HG02938 (cell line): ENCODE measurements around the gene DMTF1.
"Not testable (repeated sequence)": the region's sequence is repeated elsewhere in the genome, so short reads cannot be mapped to it uniquely, and the experiment has no call there.

Source experiments
- ATAC-seq: cut with Tn5 transposase; IDR thresholded peaks from one replicate; pipeline ENCODE4 v1.9.1; 2021; ENCODE audit warnings: mild to moderate bottlenecking, moderate library complexity; ENCODE audit not compliant: unreplicated experiment

Gene DMTF1, protein sequence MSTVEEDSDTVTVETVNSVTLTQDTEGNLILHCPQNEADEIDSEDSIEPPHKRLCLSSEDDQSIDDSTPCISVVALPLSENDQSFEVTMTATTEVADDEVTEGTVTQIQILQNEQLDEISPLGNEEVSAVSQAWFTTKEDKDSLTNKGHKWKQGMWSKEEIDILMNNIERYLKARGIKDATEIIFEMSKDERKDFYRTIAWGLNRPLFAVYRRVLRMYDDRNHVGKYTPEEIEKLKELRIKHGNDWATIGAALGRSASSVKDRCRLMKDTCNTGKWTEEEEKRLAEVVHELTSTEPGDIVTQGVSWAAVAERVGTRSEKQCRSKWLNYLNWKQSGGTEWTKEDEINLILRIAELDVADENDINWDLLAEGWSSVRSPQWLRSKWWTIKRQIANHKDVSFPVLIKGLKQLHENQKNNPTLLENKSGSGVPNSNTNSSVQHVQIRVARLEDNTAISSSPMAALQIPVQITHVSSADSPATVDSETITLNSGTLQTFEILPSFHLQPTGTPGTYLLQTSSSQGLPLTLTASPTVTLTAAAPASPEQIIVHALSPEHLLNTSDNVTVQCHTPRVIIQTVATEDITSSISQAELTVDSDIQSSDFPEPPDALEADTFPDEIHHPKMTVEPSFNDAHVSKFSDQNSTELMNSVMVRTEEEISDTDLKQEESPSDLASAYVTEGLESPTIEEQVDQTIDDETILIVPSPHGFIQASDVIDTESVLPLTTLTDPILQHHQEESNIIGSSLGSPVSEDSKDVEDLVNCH

DNA sequence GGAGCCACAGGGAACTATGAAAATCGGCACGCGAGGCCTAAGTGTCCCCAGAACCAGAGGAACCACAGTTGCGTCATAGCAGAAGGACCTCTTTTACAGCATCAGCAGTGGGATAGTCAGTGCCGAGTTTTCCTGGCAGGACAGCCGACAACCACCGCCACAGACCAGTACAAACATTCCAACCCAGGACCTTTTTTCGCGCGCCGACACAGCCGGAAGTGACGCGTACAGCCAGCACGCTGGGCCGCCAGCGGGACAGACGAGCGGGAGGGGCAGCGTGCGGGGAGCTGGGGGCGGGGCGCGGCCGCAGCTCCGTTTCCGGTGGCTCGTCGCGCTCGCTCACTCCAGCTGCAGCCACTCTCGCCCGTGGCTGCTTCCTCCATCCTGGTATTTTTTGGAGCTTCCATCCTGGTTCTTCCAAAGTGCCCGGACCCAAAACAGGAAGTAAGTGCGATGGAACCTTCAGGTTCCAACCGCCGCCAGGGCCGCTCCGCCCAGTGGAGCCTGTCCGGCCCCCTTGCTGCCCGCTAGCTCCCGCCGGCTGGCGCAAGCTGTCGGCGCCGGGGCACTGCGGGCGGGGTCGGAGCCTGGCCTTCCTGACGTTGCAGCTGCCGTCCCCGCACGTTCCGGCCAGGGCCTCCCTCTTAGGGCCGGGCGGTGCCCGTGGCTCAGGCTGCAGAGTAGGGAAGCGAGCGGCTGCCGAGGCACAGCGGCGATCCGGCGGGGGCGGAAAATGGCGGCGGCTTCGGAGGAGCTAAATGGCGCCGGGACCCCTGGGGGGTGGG, at the start of gene DMTF1:
Gene DMTF1 (plus strand): TSS at position 342 of the 785 bp plus-strand sequence. CDS start 12,489 bp downstream, outside the sequence.
- peak; percentile 79 for ATAC-seq

DNA sequence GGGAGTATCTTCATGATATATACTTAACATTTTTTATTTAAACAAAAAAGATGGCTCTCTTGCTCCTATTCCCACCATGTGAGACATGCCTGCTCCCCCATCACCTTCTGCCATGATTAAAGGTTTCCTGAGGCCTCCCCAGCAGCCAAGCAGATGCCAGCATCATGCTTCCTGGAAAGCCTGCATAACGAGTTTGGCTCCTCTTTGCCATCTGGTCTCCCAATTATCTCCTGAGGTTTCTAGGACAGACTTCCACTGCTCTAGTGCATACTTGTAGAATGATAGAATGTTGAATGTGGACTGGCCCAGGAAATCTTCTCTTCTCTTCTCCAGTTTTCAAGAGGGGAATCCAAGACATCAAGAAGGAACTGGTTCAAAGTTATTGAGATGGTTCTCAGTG, 46.9 kb upstream of the DMTF1 start:
- no peak for ATAC-seq

DNA sequence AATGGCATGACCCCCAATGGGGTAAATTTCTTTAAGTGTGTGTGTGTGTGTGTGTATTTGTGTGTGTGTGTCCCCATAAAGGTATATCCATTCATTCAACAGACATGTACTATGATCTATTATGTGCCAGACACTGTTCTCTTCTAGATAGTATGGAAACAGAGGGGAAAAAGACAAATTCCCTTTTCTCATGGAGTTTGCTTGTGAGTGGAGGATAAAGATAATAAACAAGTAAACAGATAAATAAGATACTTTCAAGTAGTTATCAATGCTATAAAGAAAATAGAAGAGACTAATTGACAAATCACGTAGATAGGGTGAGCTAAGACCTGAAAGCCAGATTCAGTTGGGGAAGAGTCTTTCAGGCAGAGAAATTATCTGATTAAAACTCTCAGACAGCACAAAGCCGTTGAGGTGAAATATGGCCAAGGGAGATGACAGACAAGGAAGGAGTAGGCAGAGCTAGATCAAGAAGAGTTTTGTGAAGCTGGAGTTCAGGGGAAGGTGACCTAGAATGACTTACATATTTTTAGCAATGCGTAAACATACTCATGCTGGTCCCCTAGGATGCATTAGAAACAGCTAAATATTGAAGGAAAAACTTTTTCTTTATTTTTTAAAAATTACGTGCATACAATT, 45.2 kb upstream of the DMTF1 start:
- no peak for ATAC-seq

DNA sequence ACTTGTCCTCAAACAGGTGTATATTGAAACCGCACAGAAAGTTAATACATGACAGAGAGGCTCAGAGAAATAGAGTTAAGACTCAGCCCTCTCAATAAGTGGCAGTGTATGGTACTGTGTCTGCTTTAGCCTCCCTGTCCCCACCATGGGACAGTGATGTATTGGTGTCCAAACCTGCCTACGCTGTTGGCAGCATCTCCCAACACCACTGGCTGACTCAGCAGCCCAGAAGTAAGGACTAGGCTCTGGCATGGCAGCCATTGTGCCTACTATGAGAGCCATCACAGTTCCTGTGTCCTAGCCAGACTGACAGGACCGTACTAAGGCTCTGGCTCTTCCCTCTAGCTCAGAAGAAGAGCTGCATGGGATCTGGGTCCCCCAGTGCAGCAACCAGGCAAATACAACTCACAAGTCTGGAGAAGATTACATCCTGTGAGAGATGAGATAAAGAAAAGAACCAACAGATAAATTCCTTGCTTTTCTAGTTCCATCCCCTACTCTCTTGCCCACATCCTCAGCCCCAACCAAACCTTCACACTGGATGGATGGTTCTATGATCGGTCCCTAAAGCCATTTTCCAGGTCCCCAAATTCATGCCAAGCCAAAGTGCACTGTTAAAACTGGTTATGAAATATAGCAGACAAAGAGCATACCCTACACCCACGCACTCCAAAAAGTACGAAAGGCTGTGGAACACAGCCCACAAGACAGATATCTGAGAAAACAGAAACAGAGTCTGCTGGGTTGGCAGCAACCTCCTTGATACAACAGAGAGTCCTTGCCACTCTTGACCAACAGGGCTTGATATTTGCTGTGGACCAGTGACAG, 44.1 kb upstream of the DMTF1 start:
- ATAC-seq = no peak

DNA sequence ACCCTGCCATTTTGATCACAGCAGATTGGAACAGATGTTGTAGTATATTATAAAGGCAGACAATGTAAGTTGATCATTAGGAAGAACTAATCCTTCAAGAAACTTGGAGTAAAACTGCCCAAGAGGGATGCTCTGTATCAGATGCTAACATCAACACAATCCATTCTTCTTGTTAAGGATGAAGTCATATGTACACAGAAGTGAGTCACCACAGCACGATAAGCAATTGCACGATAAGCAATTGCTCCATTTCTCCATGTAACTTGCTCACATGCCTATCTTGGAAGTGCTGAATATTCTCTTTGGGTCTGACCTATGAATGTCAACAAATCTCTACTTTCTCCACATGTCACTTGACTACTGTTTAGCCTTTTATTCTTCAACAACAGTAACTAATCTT, 41.5 kb upstream of the DMTF1 start:
- no peak for ATAC-seq

DNA sequence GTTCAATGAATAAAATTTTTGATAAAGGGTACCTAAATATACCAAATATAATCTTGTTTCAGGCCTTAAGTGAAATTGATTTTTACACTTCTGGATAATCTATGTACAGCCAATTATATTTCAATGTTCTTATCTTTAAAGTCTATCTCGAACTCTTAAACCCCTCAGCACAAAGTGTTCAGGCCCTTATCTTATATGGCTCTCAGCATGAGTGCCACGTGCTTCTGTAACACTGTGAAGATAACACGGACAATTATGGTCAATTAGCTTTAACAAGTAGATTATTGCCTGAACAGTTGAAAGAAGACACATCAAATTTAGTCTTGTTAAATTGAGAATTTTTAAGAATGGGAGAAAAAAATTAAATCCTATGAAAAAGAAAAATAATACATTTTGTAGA, 40.4 kb upstream of the DMTF1 start:
- ATAC-seq = no peak

DNA sequence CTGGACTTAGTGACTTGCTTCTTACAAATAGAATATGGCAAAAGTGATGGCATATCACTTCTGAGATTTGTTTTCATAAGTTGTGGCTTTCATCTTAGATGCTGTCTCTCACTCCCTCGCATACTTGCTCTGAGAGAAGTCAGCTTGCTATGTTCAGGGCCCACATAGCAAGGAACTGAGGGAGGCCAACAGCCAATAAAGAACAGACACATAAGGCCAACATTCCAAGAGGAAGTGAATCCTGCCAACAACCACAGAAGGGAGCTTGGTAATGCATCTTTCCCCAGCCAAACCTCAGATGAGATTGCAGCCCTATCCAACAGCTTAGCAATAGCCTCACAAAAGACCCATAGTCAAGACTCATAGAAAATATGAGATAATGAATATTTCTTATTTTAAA, 39.2 kb upstream of the DMTF1 start:
- no peak for ATAC-seq

DNA sequence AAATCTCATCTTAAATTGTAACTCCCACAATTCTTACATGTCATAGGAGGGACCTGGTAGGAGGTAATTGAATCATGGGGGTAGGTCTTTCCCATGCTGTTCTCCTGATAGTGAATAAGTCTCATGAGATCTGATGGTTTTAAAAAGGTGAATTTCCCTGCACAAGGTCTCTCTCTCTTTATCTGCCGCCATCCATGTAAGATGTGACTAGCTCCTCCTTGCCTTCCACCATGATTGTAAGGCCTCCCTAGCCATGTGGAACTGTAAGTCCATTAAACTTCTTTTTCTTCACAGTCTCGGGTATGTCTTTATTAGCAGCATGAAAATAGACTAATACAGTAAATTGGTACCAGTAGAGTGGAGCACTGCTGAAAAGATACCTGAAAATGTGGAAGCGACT, 38.3 kb upstream of the DMTF1 start:
- ATAC-seq = not testable (repeated sequence)

DNA sequence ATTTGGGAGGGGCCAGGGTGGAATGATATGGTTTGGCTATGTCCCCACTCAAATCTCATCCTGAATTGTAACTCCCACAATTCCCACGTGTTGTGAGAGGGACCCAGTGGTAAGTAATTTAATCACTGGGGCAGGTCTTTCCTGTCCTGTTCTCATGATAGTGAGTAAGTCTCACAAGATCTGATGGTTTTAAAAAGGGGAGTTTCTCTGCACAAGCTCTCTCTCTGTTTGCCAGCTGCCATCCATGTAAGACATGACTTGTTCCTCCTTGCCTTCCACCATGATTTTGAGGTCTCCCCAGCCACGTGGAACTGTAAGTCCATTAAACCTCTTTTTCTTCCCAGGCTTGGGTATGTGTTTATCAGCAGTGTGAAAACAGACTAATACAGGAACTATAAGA, 36.5 kb upstream of the DMTF1 start:
- ATAC-seq = not testable (repeated sequence)

DNA sequence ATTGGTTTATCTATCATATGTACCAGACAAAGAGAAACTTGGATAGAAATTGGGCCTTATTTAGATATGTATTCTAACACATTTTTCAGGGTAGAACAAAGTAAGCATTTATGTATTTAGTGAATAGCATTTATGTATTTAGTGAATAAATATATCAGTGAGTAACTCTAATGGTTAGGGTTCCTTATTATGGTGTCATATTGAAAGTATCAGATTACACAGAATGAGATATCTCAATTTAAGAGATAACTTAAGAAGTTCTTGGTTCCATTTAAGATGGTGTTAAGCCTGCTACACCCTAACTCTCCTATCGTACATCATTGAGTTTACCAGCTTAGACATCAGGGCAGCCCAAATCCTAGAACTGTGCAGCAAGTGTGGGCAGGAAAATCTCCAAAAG, 35.9 kb upstream of the DMTF1 start:
- peak; percentile 63 for ATAC-seq

DNA sequence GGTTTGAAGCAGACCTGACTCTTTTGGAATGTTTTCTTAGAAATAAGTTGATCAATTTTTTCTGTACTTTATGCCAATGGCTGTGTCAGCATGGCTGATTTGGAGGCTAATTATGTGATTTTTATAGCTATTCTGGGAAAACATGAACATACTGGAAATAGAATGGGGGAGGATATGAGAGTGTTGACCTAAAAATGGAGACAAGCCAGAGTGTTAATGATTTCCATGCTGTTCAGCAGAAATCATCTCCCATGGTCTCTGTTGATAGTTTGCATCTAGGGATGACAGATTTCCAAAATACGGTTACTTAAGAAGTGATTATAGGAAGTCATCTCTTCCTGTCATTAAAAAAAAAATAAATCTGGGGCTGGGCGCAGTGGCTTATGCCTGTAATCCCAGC, 32.7 kb upstream of the DMTF1 start:
- no peak for ATAC-seq

DNA sequence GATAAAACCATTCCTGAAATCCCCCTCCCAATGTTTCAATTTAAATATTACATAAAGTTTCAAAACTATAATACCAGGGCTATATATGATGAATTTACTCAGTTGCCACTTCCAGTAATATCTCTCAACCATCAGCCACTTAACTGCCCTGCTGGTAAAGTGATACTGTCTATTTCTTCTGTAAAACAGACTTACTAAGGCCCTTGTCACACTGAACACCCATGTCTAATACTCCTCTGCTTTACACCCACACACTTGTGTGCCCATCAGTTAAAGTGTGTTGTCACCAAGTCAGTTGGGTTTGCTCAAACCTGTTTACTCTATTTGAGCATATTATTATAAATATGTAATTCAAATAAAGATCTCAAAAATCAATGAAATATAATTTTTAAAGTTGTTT, 29.1 kb upstream of the DMTF1 start:
- ATAC-seq = no peak

DNA sequence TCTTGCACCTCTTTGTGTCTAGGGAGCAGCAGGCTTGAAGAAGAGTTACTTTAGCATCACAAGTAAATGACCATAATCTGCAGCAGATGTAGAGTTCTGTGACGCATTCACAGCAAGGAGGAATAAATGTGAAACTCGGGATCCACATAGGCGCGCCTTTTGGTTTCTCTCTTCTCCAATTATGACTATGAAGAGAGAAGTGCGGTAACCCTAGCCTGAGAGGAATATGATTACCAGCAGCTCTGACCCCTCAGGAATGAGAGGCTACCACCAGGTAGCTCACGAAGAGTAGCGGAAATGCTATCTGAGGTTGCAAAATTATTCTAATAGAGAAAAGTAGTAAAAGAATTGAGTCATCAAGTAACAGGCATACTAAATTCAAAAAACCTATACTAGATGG, 25.2 kb upstream of the DMTF1 start:
- peak; percentile 35 for ATAC-seq

DNA sequence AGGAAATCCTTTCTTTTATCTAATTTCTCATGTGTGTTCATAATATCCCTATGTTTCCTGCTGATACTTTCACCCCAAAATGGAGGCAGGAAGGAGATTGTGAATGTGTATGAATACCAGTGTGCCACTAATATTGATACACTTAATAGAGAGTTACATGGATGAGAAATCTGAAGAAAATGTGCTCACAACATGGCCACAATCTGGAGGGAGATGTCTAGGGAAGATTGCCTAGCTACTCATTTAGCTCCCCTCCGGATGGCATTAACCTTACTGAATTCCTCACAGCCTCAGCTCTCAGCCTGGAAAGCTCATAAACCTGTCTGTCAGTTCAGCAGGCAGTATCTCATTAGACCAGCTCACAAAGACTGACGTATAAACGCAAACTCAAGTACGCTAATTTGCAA, 23.4 kb upstream of the DMTF1 start:
- ATAC-seq = no peak

DNA sequence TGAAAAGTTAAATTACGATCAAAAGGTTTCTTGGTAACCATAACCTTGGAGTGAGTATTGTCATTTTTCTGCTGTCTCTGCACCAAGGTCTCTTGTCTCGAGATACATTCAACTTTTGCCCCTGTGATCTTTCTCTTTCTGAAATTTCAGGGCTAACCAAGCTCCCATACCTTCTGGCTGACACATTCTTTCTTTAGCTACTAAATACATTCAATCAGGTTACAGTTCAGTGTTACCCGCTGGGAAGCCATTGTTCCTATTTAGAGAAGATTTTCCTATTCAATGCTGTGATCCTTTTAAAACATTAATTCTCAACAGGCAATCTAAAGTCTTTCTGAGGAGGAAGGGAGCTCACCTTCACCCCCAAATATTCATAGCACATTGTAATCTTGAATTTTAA, 22.9 kb upstream of the DMTF1 start:
- ATAC-seq = peak; percentile 2

DNA sequence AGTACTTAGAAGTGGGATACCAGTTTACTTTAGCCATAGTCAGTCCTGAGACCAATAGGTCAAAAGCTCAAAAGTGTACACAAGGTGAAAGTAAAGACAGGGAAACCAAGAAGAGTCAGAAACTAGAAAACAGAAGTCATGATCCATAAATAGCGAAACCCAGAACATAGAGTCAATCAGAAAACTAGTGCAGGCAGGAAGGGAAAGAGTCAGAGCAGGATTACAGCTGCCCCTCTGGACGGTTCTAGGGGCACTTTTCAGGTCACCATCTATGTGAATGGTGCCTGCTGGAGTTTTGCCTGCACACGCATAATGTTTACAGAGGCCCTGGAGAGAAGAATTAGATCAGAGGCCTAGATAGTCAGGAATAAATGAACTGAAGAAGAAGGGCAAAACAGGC, 22.4 kb upstream of the DMTF1 start:
- peak; percentile 96 for ATAC-seq

DNA sequence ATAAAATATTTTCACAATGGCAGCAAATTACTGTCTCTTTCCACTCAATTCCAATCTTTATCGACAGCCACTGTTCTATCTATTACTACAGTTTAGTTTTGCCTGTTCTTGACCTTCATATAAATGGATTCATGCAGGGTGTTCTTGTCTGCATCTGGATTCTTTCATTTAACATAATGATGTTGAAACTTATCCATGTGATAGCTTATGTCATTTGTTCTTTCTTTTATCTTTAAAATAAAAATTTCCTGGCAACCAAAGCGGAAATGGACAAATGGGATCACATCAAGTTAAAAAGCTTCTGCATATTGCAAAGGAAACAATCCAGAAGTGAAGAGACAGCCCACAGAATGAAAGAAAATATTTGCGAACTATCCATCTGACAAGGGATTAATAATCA, 20.5 kb upstream of the DMTF1 start:
- no peak for ATAC-seq

DNA sequence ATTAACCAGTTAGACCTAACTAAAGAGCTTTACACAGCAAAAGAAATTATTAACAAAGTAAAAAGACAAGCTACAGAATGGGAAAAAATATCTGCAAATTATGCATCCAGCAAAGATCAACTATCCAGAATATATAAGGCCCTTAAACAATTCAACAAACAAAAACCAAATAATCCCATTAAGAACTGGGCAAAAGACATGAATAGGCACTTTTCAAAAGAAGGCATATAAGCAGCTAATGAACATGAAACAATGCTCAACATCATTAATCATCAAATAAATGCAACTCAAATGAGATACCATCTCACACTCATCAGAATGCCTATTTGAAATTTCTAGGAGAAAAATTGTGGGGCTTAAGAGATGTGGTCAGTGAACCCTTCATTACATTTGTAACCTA, 15.0 kb upstream of the DMTF1 start:
- no peak for ATAC-seq

DNA sequence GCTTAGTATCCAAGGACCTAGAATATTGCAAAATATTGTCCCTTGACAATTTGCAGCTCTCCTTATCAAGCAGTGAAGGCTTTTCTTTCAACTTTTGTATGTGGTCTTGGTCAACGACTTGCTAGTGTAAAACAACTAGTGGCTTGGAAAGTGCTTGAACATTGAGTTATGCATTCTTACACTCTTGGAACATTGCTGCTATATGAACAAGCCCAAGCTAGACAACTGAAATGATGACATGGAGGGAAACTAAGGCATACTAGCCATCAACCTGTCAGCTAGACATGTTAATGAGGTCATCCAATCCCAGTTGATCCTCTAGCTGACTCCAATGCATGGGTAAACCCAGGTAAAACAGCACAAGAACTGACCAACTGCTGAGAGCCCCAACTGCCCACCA, 12.7 kb upstream of the DMTF1 start:
- no peak for ATAC-seq

DNA sequence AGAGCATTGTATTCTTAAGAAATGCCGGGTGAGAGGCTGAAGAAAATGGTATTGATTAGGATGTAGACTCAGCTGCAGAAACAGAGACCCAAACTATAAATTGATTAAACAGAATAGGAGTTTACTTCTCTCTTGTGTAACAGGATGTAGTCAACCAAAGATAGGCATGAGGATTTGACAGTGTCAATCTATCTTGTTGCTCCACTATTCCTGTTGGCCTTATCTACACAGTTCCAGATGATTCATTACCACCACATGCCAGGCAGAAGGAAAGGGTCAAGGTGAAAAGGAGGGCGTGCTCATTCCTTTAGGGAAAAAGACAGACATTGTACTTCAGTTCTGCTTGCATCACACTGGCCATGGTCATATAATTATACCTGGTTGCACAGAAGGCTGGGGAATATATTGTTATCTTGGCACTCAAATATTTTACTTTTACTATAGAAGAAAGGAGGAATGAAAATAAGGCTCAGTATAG, 11.9 kb upstream of the DMTF1 start:
- ATAC-seq = no peak
